B cell (primary cell): Measurements from ENCODE around the gene THRB. TPM values are rescaled to one million over a fixed set of nuclear protein-coding genes. Genes with fewer than 3 reads are reported as not detected.

Source experiments
- ATAC-seq: fragments of 200-7000 bp; cut with Tn5 transposase; one replicate; pipeline ENCODE4 v1.10.0; 2021; ENCODE audit warnings: low read depth, mild to moderate bottlenecking, moderate number of reproducible peaks, moderate library complexity
- CTCF ChIA-PET: fragments of 350-600 bp; sonication (Branson Sonifier 250); formaldehyde crosslinking; loops from one replicate; lab custom pipeline; 2021; ENCODE audit warnings: antibody characterized with exemption, inconsistent platforms; lab: Charles Lee
- POLR2A ChIA-PET: fragments of 350-600 bp; sonication (Branson Sonifier 250); formaldehyde crosslinking; loops from one replicate; lab custom pipeline; 2021; ENCODE audit warnings: antibody characterized with exemption; lab: Charles Lee
- DNase-seq: peaks from one replicate; pipeline ENCODE4 v3.0.0; 2013
- H2AFZ ChIP-seq: 2 replicates; pipeline ENCODE4 v1.6.1; 2012; ENCODE audit warnings: mild to moderate bottlenecking, low read depth, low read length; ENCODE audit not compliant: insufficient read depth, poor library complexity, severe bottlenecking
- H3K27ac ChIP-seq, 2 donors: 1 replicate in 1 of 2; 2 replicates in 1 of 2; pipeline ENCODE4 v1.5.1; 2012 to 2013; ENCODE audit warnings: low read length in 2 of 2, mild to moderate bottlenecking in 2 of 2, moderate library complexity in 1 of 2
- H3K27me3 ChIP-seq, 4 experiments: fragments of 200-600 bp in 1 of 4; sonication (generic) in 1 of 4; replicated peaks in 1 of 4; 1 replicate in 2 of 4; 2 replicates in 2 of 4; pipeline versions ENCODE4 v1.6.1 to v1.7.0; 2013 to 2016; ENCODE audit warnings: low read length in 3 of 4, mild to moderate bottlenecking in 2 of 4, mixed read lengths in 1 of 4, moderate library complexity in 1 of 4; ENCODE audit not compliant: insufficient read depth in 4 of 4, control insufficient read depth in 3 of 4; ENCODE audit errors: control extremely low read depth in 1 of 4
- H3K36me3 ChIP-seq, 2 experiments: replicated peaks in 1 of 2; 1 replicate in 1 of 2; 2 replicates in 1 of 2; pipeline versions ENCODE4 v1.6.1 to v1.7.1; 2013; ENCODE audit warnings: low read length in 1 of 2; ENCODE audit not compliant: insufficient read depth in 2 of 2, control insufficient read depth in 1 of 2; ENCODE audit errors: control extremely low read depth in 1 of 2, extremely low read depth in 1 of 2
- H3K4me1 ChIP-seq, 2 donors: fragments of 200-600 bp in 1 of 2; sonication (generic) in 1 of 2; 1 replicate in 1 of 2; 2 replicates in 1 of 2; pipeline versions ENCODE4 v1.5.1 to v1.6.1; 2013 to 2017; ENCODE audit warnings: low read length in 2 of 2; ENCODE audit not compliant: control insufficient read depth in 2 of 2, insufficient read depth in 2 of 2
- H3K4me2 ChIP-seq: replicated peaks from 2 replicates; pipeline ENCODE3; 2012; ENCODE audit warnings: mild to moderate bottlenecking, low read depth, low read length; ENCODE audit not compliant: poor library complexity, severe bottlenecking
- H3K4me3 ChIP-seq, 5 experiments: fragments of 200-600 bp in 1 of 5; sonication (generic) in 1 of 5; 1 replicate in 3 of 5; 2 replicates in 2 of 5; pipeline versions ENCODE4 v1.5.1 to v1.7.0; 2011 to 2016; ENCODE audit warnings: low read length in 4 of 5, mild to moderate bottlenecking in 4 of 5, low read depth in 2 of 5, control low read depth in 1 of 5, moderate library complexity in 1 of 5; ENCODE audit not compliant: insufficient read depth in 1 of 5; ENCODE audit errors: control extremely low read depth in 1 of 5, extremely low read depth in 1 of 5
- H3K79me2 ChIP-seq: fragments of 200-600 bp; sonication (generic); one replicate; pipeline ENCODE4 v1.6.0; 2016; ENCODE audit warnings: low read length; ENCODE audit not compliant: control insufficient read depth, insufficient read depth
- H3K9ac ChIP-seq: fragments of 200-600 bp; sonication (generic); 2 replicates; pipeline ENCODE4 v1.6.1; 2017; ENCODE audit warnings: mild to moderate bottlenecking, low read length, moderate library complexity
- H3K9me3 ChIP-seq, 3 donors: one replicate each; pipeline versions ENCODE4 v1.6.1 to v1.7.1; 2013; ENCODE audit warnings: low read length in 2 of 3; ENCODE audit not compliant: control insufficient read depth in 2 of 3, insufficient read depth in 1 of 3; ENCODE audit errors: control extremely low read depth in 1 of 3
- H4K20me1 ChIP-seq: 2 replicates; pipeline ENCODE4 v1.6.0; 2012; ENCODE audit warnings: mild to moderate bottlenecking, low read length; ENCODE audit not compliant: insufficient read depth, control insufficient read depth, poor library complexity, severe bottlenecking
- H3K27ac Mint-ChIP-seq: one replicate; pipeline ENCODE4 v1.8.0; 2021; ENCODE audit warnings: mixed read lengths
- H3K27me3 Mint-ChIP-seq: one replicate; pipeline ENCODE4 v1.8.0; 2021; ENCODE audit warnings: mixed read lengths
- H3K4me1 Mint-ChIP-seq: one replicate; pipeline ENCODE4 v1.8.0; 2021; ENCODE audit warnings: mixed read lengths
- H3K4me3 Mint-ChIP-seq: one replicate; pipeline ENCODE4 v1.8.0; 2021; ENCODE audit warnings: mixed read lengths
- H3K9me3 Mint-ChIP-seq: one replicate; pipeline ENCODE4 v1.8.0; 2022; ENCODE audit warnings: mixed read lengths; ENCODE audit not compliant: insufficient read depth
- CTCF ChIP-seq: fragments of 200-600 bp; IDR thresholded peaks from one replicate; pipeline ENCODE4 v1.8.0; 2022; ENCODE audit warnings: antibody characterized with exemption, mild to moderate bottlenecking
- WGBS: methylation state at CpG from one replicate; pipeline ENCODE4 v1.1.5; 2013; ENCODE audit warnings: missing lambda C conversion rate; ENCODE audit not compliant: insufficient coverage; 5-methylcytosine and 5-hydroxymethylcytosine counted together
- intact Hi-C: fragments of 100-400 bp; cut with micrococcal nuclease; formaldehyde crosslinking; loops from one replicate; pipeline ENCODE4 v1.10.0; 2022
- polyA plus RNA-seq: library from polyadenylated mRNA; depleted of rRNA; stranded (reverse); fragments of >200 nt; gene quantifications from 2 replicates; pipeline ENCODE4 v1.2.3, GENCODE V29; 2012
- total RNA-seq, 2 donors: library from RNA; stranded (reverse); fragments of 120-200 nt in 1 of 2; gene quantifications; 1 replicate in 1 of 2; 2 replicates in 1 of 2; pipeline versions ENCODE4 v1.2.3 to v1.2.4, GENCODE V29; 2013 to 2022

The THRB gene
- total and polyA plus RNA-seq, 2 donors (not counting 1 experiment from before 2014, with no cell fraction given) = 0.86 to 1.8 TPM

- peaks cover 0 to 3% (median 0%) of the 10 kb centered on the region in 4 experiments for H3K27me3 ChIP-seq
- CTCF ChIA-PET = no interaction called here
- no peaks in the 10 kb centered on the region for H3K9me3 Mint-ChIP-seq
- intact Hi-C loops = no loop called here
- no peak overlapping the region for H3K4me3 Mint-ChIP-seq
- TF ChIP-seq CTCF = no peak
- no peak overlapping the region for H2AFZ ChIP-seq
- H3K4me3 ChIP-seq = no peak overlapping the region
- H3K27ac ChIP-seq = no peak overlapping the region
- H3K9me3 ChIP-seq = no peaks in the 10 kb centered on the region
- H3K27me3 Mint-ChIP-seq = peaks cover 10% of the 10 kb centered on the region
- H3K36me3 ChIP-seq = no peaks in the 10 kb centered on the region
- no peaks in the 10 kb centered on the region for H3K4me1 ChIP-seq
- no peak overlapping the region for H3K4me2 ChIP-seq
- no peak overlapping the region for H3K9ac ChIP-seq
- WGBS = 100% methylated on average over 2 of the region's 5 CpGs
- H4K20me1 ChIP-seq = no peaks in the 10 kb centered on the region
- ATAC-seq (no peak), DNase-seq (no peak)
- POLR2A ChIA-PET = no interaction called here
- H3K79me2 ChIP-seq = no peaks in the 10 kb centered on the region
- peaks cover 2% of the 10 kb centered on the region for H3K4me1 Mint-ChIP-seq
- no peak overlapping the region for H3K27ac Mint-ChIP-seq
Measured at GRCh38 chr3:24433838-24434591, 60.6 kb downstream of the THRB start.

- Histone ChIP-seq H3K36me3 (no peaks in the 10 kb centered on the region), H3K79me2 (no peaks in the 10 kb centered on the region), H3K4me2 (no peak overlapping the region), H4K20me1 (no peaks in the 10 kb centered on the region), H3K4me1 (peaks cover 0 to 6% of the 10 kb centered on the region in 2 donors), H3K27me3 (peaks cover 0 to 3% (median 0%) of the 10 kb centered on the region in 4 experiments), H3K4me3 (no peak overlapping the region), H3K9me3 (no peaks in the 10 kb centered on the region), H3K9ac (no peak overlapping the region), H2AFZ (no peak overlapping the region), H3K27ac (no peak overlapping the region)
- POLR2A ChIA-PET = no interaction called here
- no peak for DNase-seq
- CTCF ChIA-PET = no interaction called here
- ATAC-seq = no peak
- TF ChIP-seq CTCF = no peak
- intact Hi-C loops = no loop called here
- Mint-ChIP-seq H3K27me3 (peaks cover 10% of the 10 kb centered on the region), H3K4me3 (no peak overlapping the region), H3K9me3 (no peaks in the 10 kb centered on the region), H3K4me1 (peaks cover 9% of the 10 kb centered on the region), H3K27ac (no peak overlapping the region)
Measured at GRCh38 chr3:24432989-24433388, 61.7 kb downstream of the THRB start.
